IMR-90 (cell line): ENCODE data around the gene OPCML. TPM values are rescaled to one million over a fixed set of nuclear protein-coding genes. Genes with fewer than 3 reads are reported as not detected.

ENCODE experiments used
- ATAC-seq: fragments of 200-7000 bp; cut with Tn5 transposase; 2 replicates; pipeline ENCODE4 v1.9.1; 2020; ENCODE audit warnings: low read depth, mild to moderate bottlenecking, moderate library complexity
- BruUV-seq: library from RNA; stranded (reverse); fragments of 400-500 nt; replicated peaks from 2 replicates; lab custom pipeline; 2021; lab: Mats Ljungman, UMichigan
- CTCF ChIA-PET: fragments of 300-600 bp; formaldehyde crosslinking; extraction: SDS; loops from one replicate; lab custom pipeline; 2021; ENCODE audit warnings: antibody characterized with exemption; lab: Yijun Ruan, JAX
- POLR2A ChIA-PET: fragments of 300-600 bp; sonication (Branson Sonifier 250); formaldehyde crosslinking; loops from one replicate; lab custom pipeline; 2022; ENCODE audit warnings: antibody characterized with exemption; ENCODE audit not compliant: unreplicated experiment; lab: Charles Lee
- DNase-seq: peaks from one replicate; pipeline ENCODE4 v3.0.0; 2013
- H2AFZ ChIP-seq: replicated peaks from 2 replicates; pipeline ENCODE3; 2013; ENCODE audit warnings: low read length, mild to moderate bottlenecking; ENCODE audit not compliant: poor library complexity
- H2AK5ac ChIP-seq: 2 replicates; pipeline ENCODE4 v1.6.1; 2013; ENCODE audit warnings: low read depth, low read length, inconsistent platforms
- H2AK9ac ChIP-seq: replicated peaks from 2 replicates; pipeline ENCODE3; 2013; ENCODE audit warnings: mild to moderate bottlenecking, low read depth, low read length, moderate library complexity; ENCODE audit not compliant: poor library complexity
- H2BK120ac ChIP-seq: 2 replicates; pipeline ENCODE4 v1.6.1; 2013; ENCODE audit warnings: low read depth, low read length, inconsistent platforms
- H2BK15ac ChIP-seq: 3 replicates; pipeline ENCODE4 v1.6.1; 2013; ENCODE audit warnings: low read depth, low read length, inconsistent platforms
- H2BK20ac ChIP-seq: 2 replicates; pipeline ENCODE4 v1.6.1; 2013; ENCODE audit warnings: low read depth, mild to moderate bottlenecking, inconsistent platforms, low read length, moderate library complexity
- H2BK5ac ChIP-seq: 2 replicates; pipeline ENCODE4 v1.6.1; 2013; ENCODE audit warnings: mild to moderate bottlenecking, low read depth, low read length, inconsistent platforms; ENCODE audit not compliant: poor library complexity, severe bottlenecking
- H3K14ac ChIP-seq: replicated peaks from 2 replicates; pipeline ENCODE4 v1.6.1; 2013; ENCODE audit warnings: low read depth, low read length, inconsistent platforms
- H3K18ac ChIP-seq: 2 replicates; pipeline ENCODE4 v1.6.1; 2013; ENCODE audit warnings: low read depth, low read length, control low read depth
- H3K23ac ChIP-seq: 2 replicates; pipeline ENCODE4 v1.6.1; 2013; ENCODE audit warnings: low read depth, low read length, inconsistent platforms
- H3K27ac ChIP-seq: 2 replicates; pipeline ENCODE4 v1.5.1; 2013; ENCODE audit warnings: mild to moderate bottlenecking, control low read depth, low read length; ENCODE audit not compliant: insufficient read depth
- H3K27me3 ChIP-seq: 2 replicates; pipeline ENCODE4 v1.6.1; 2013; ENCODE audit warnings: low read length; ENCODE audit not compliant: control insufficient read depth, insufficient read depth
- H3K36me3 ChIP-seq: 2 replicates; pipeline ENCODE4 v1.6.1; 2013; ENCODE audit warnings: low read length, mixed read lengths; ENCODE audit not compliant: control insufficient read depth, insufficient read depth
- H3K4ac ChIP-seq: 2 replicates; pipeline ENCODE4 v1.6.1; 2013; ENCODE audit warnings: low read depth, low read length, inconsistent platforms
- H3K4me1 ChIP-seq: 2 replicates; pipeline ENCODE4 v1.6.1; 2013; ENCODE audit warnings: low read length, mixed read lengths; ENCODE audit not compliant: control insufficient read depth, insufficient read depth
- H3K4me2 ChIP-seq: 2 replicates; pipeline ENCODE4 v1.6.1; 2013; ENCODE audit warnings: low read depth, mild to moderate bottlenecking, control low read depth, low read length, moderate library complexity
- H3K4me3 ChIP-seq: 2 replicates; pipeline ENCODE4 v1.5.1; 2013; ENCODE audit warnings: low read depth, mild to moderate bottlenecking, control low read depth, low read length, moderate library complexity; ENCODE audit not compliant: insufficient read depth
- H3K56ac ChIP-seq: 2 replicates; pipeline ENCODE4 v1.6.1; 2013; ENCODE audit warnings: low read length, inconsistent platforms; ENCODE audit not compliant: insufficient read depth; ENCODE audit errors: extremely low read depth
- H3K79me1 ChIP-seq, 2 experiments: 2 replicates each; pipeline ENCODE4 v1.6.1; 2013; ENCODE audit warnings: low read length in 2 of 2, inconsistent platforms in 1 of 2, low read depth in 1 of 2
- H3K9ac ChIP-seq: 2 replicates; pipeline ENCODE4 v1.6.1; 2013; ENCODE audit warnings: low read depth, low read length, control low read depth
- H3K9me1 ChIP-seq: 2 replicates; pipeline ENCODE4 v1.6.1; 2013; ENCODE audit warnings: low read length, inconsistent platforms; ENCODE audit not compliant: insufficient read depth
- H3K9me3 ChIP-seq: 2 replicates; pipeline ENCODE4 v1.6.1; 2013; ENCODE audit warnings: low read length; ENCODE audit not compliant: control insufficient read depth, insufficient read depth
- H4K20me1 ChIP-seq: 2 replicates; pipeline ENCODE4 v1.6.1; 2013; ENCODE audit warnings: low read length, inconsistent platforms; ENCODE audit not compliant: insufficient read depth
- H4K5ac ChIP-seq: 2 replicates; pipeline ENCODE4 v1.6.1; 2013; ENCODE audit warnings: mild to moderate bottlenecking, low read depth, low read length, control low read depth
- H4K8ac ChIP-seq, 2 experiments: 2 replicates each; pipeline ENCODE4 v1.6.1; 2013; ENCODE audit warnings: low read depth in 2 of 2, low read length in 2 of 2, control low read depth in 1 of 2, inconsistent platforms in 1 of 2
- H4K91ac ChIP-seq: 2 replicates; pipeline ENCODE4 v1.6.1; 2013; ENCODE audit warnings: low read depth, low read length, inconsistent platforms; ENCODE audit not compliant: insufficient read depth
- ELK1 ChIP-seq: fragments of 150-350 bp; IDR thresholded peaks from 2 replicates; pipeline ENCODE4 v1.6.1; 2016; ENCODE audit warnings: low read depth, mild to moderate bottlenecking, low read length, moderate library complexity, borderline replicate concordance
- WGBS, 2 experiments: methylation state at CpG; one replicate each; pipeline versions ENCODE4 v1.1.5 to v1.1.7; 2013; ENCODE audit warnings: missing lambda C conversion rate in 2 of 2; ENCODE audit not compliant: insufficient read length in 1 of 2; ENCODE audit errors: extremely low coverage in 2 of 2; 5-methylcytosine and 5-hydroxymethylcytosine counted together
- dilution Hi-C: fragments of 300-500 bp; cut with HindIII; formaldehyde crosslinking; loops from one replicate; pipeline ENCODE4 v1.14.3; 2018; ENCODE audit warnings: low sequenced_read_pairs; ENCODE audit not compliant: unreplicated experiment
- in situ Hi-C: fragments of 300-500 bp; cut with MboI; formaldehyde crosslinking; loops from 3 replicates; pipeline ENCODE4 v1.14.3; 2019; ENCODE audit warnings: low sequenced_read_pairs, inconsistent platforms, mixed read lengths
- intact Hi-C: fragments of 100-400 bp; cut with micrococcal nuclease; formaldehyde crosslinking; loops from 2 replicates; pipeline ENCODE4 v1.10.0; 2022
- polyA plus RNA-seq, 3 experiments: library from polyadenylated mRNA; depleted of rRNA; stranded (reverse); fragments of >200 nt; gene quantifications; 2 replicates each; pipeline ENCODE4 v1.2.3, GENCODE V29; 2012; ENCODE audit warnings: low replicate concordance in 1 of 3
- total RNA-seq: library from RNA; depleted of rRNA; stranded (reverse); fragments of >200 nt; gene quantifications from 2 replicates; pipeline ENCODE4 v1.2.3, GENCODE V29; 2012

The OPCML gene
- total and polyA plus RNA-seq, 2 of the 4 experiments (the other 2 are of a cell fraction): under 0.01 to 2.6 TPM

GRCh38 chr11:132838627-132839026 lies 693.7 kb downstream of the OPCML start:
- Histone ChIP-seq H3K56ac (no peak overlapping the region), H4K5ac (no peak overlapping the region), H3K4me2 (no peak overlapping the region), H3K18ac (no peak overlapping the region), H3K4me1 (no peaks in the 10 kb centered on the region), H2BK20ac (no peak overlapping the region), H3K23ac (no peak overlapping the region), H3K27ac (no peak overlapping the region), H3K14ac (no peak overlapping the region), H2AFZ (no peak overlapping the region), H4K91ac (no peak overlapping the region), H2AK5ac (no peak overlapping the region), H3K27me3 (no peaks in the 10 kb centered on the region; the same call in 1 of the 2 replicates), H3K4ac (no peak overlapping the region), H2BK120ac (no peak overlapping the region), H2BK15ac (no peak overlapping the region), H3K9me1 (no peaks in the 10 kb centered on the region), H3K4me3 (no peak overlapping the region), H3K9ac (no peak overlapping the region), H4K20me1 (no peaks in the 10 kb centered on the region), H2BK5ac (no peak overlapping the region), H3K36me3 (no peaks in the 10 kb centered on the region), H3K79me1 (no peaks in the 10 kb centered on the region), H3K9me3 (no peaks in the 10 kb centered on the region), H2AK9ac (no peak overlapping the region), H4K8ac (no peak overlapping the region)
- intact Hi-C loops: no loop called here
- 100% methylated on average over 1 of the region's 7 CpGs; no CpG with 5 or more reads in 1 of the 2 experiments for WGBS, 2 experiments
- ATAC-seq (peak; percentile 42), DNase-seq (peak; percentile 45)
- no peak for TF ChIP-seq ELK1
- ChIA-PET CTCF (no interaction called here), POLR2A (no interaction called here)
- in situ Hi-C loops: no loop called here
- no TSS peak for BruUV-seq
- dilution Hi-C loops: no loop called here
